K562 (cell line): ENCODE measurements around the gene SPDL1. TPM values are rescaled to one million over a fixed set of nuclear protein-coding genes. Genes with fewer than 3 reads are reported as not detected.

ENCODE experiments used
- ASH1L ChIP-seq: fragments of 450-650 bp; IDR thresholded peaks from 2 replicates; pipeline ENCODE4 v1.6.1; 2018; ENCODE audit warnings: borderline replicate concordance, mild to moderate bottlenecking, low read depth; ENCODE audit not compliant: partially characterized antibody
- FOXK1 ChIP-seq: sonication (generic); formaldehyde crosslinking; IDR thresholded peaks from 2 replicates; pipeline ENCODE4 v1.8.0; 2022; ENCODE audit warnings: missing genetic modification reagents, mild to moderate bottlenecking, borderline replicate concordance
- MLLT1 ChIP-seq, 2 experiments: fragments of 450-650 bp; IDR thresholded peaks; 2 replicates each; pipeline ENCODE4 v1.6.1; 2016
- RERE ChIP-seq: sonication (generic); formaldehyde crosslinking; IDR thresholded peaks from 2 replicates; pipeline ENCODE4 v1.8.0; 2023; ENCODE audit warnings: missing genetic modification reagents, mild to moderate bottlenecking, borderline replicate concordance
- SMARCC2 ChIP-seq: fragments of 450-650 bp; IDR thresholded peaks from 2 replicates; pipeline ENCODE4 v1.6.1; 2017; ENCODE audit warnings: antibody characterized with exemption, moderate library complexity, mild to moderate bottlenecking, low read depth
- TAF7 ChIP-seq: fragments of 450-650 bp; IDR thresholded peaks from 2 replicates; pipeline ENCODE4 v1.6.1; 2016; ENCODE audit warnings: missing genetic modification characterization, missing compliant biosample characterization
- ZC3H4 ChIP-seq: sonication (generic); formaldehyde crosslinking; IDR thresholded peaks from 2 replicates; pipeline ENCODE4 v1.9.0; 2021; ENCODE audit warnings: missing genetic modification reagents, borderline replicate concordance
- ZNF253 ChIP-seq: fragments of 250-450 bp; sonication (Bioruptor Pico); conservative IDR thresholded peaks from 2 replicates; pipeline ENCODE4 v1.6.1; 2021; ENCODE audit warnings: mild to moderate bottlenecking
- ZNF740 ChIP-seq, 3 experiments: fragments of 200-800 bp in 1 of 3; sonication (Bioruptor generic) in 1 of 3; sonication (generic) in 1 of 3; formaldehyde crosslinking in 1 of 3; IDR thresholded peaks; 2 replicates each; pipeline versions ENCODE4 v1.6.1 to v1.8.0; 2016 to 2022; ENCODE audit warnings: mild to moderate bottlenecking in 2 of 3, missing compliant biosample characterization in 2 of 3, missing genetic modification characterization in 2 of 3, missing genetic modification reagents in 1 of 3
- polyA plus RNA-seq, 8 experiments: library from polyadenylated mRNA; depleted of rRNA in 4 of 8; stranded (reverse) in 5 of 8; unstranded in 3 of 8; fragments of >200 nt; fragmentation: Nextera tagmentation in 2 of 8; fragmentation: Illumina TruSeq in 1 of 8; extraction: Ambion mirVana in 2 of 8; extraction: Trizol in 1 of 8; gene quantifications; 2 replicates each; pipeline versions ENCODE4 v1.2.1 to v1.2.3, GENCODE V29; 2011 to 2014; ENCODE audit warnings: inconsistent platforms in 1 of 8, missing spikeins in 1 of 8
- total RNA-seq, 7 experiments: library from RNA; depleted of rRNA in 6 of 7; stranded (reverse); fragments of >200 nt in 6 of 7; fragmentation: Illumina TruSeq in 2 of 7; extraction: Trizol in 2 of 7; gene quantifications; 2 replicates each; pipeline versions ENCODE4 v1.2.1 to v1.2.3, GENCODE V29; 2011 to 2021; ENCODE audit warnings: low replicate concordance in 1 of 7
- TF ChIP-seq, protein P1 (sequence below): sonication (generic); formaldehyde crosslinking; IDR thresholded peaks from 2 replicates; pipeline ENCODE4 v1.9.0; 2022; ENCODE audit warnings: mild to moderate bottlenecking, missing genetic modification reagents

Gene SPDL1
- total and polyA plus RNA-seq, 9 of the 15 experiments (the other 6 are each of a cell fraction or from before 2014, with no cell fraction given) = 32.4 to 59.6 (median 49.0) TPM

- TF ChIP-seq SMARCC2 = 0 out of 2 replicates have a peak, but pooled peaks have one; percentile 28
- no peak for TF ChIP-seq ZNF740 (CRISPR knock-in tag; IDR thresholded peaks at IDR 0.05)
- no peak for TF ChIP-seq ZNF740 (tag; IDR thresholded peaks at IDR 0.05)
- no peak for TF ChIP-seq ASH1L
- no peak for TF ChIP-seq FOXK1
- no peak for TF ChIP-seq ZNF253 (CRISPR knock-in tag)
- no peak for TF ChIP-seq ZC3H4
- TF ChIP-seq TAF7 = no peak
- no peak for TF ChIP-seq RERE
- no peak for TF ChIP-seq MLLT1 (IDR thresholded peaks at IDR 0.05)
- TF ChIP-seq, protein P1, sequence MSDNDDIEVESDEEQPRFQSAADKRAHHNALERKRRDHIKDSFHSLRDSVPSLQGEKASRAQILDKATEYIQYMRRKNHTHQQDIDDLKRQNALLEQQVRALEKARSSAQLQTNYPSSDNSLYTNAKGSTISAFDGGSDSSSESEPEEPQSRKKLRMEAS (CRISPR knock-in tag) = no peak
Measured at GRCh38 chr5:169650701-169651331, 67.2 kb downstream of the SPDL1 start (continued).
